Measurements from ENCODE around the gene MYD88.
"Not testable (repeated sequence)": the region's sequence is repeated elsewhere in the genome, so short reads cannot be mapped to it uniquely, and the experiment has no call there.

MYD88 gene

GRCh38 chr3:38147421-38147820 is 9.0 kb downstream of the MYD88 start:
- no peak for DNase-seq

GRCh38 chr3:38148311-38148882 is 9.9 kb downstream of the MYD88 start:
- no peak for DNase-seq

DNA sequence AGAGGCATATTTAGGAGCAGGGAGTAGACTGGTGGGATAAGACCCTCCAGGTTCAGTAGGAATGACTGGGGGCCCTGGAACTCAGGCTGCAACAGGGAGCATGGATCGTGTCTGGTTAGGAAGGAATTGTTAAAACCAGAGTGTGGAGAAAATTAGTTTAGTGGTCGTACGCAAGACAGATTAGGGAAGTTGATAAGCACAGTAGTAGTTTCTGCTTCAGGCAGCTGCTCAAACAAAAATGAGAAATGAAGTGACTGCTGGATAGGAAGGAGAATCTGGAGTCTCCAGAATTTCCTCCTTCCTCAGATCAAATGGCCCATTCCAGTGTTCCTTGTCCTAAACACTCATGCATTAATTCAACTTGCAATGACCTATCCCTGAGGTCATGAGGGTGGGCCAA is 11.2 kb downstream of the MYD88 start:
- no peak for DNase-seq

DNA sequence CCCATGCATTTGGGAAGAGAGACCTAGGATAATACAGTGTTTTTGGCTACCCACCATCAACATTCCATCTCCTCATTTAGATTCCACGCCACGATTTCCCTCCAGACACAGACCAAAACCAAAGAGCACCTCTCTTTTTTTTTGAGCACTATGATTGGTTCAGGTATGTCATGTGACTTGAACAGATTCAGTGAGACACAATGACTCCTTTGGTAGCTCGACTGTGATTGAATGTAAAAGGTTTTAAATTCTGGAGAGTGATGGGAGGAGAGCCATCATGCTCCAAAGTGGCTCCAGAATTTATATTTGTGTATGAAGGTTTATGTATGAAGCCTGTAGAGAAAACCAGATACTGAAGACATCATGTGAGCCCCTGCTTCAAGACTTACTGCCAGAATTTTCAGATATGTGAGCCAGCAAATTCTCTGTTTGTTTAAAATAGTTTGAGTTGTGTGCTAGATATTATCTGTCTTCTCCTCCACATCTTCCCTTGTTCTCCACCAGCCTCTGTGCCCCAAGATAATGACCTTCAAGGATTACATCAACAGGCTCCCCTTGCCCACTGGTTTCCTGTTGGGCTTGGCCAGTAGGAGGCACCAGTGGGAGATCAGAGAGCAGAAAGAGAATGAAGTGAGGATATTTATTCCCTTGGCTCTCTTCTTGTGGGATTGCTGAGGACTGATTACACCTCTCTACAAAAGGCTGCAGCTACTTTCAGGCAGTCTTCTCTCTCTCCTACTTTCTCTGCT is 12.5 kb downstream of the MYD88 start:
- DNase-seq: no peak

- DNase-seq: no peak
These were observed 13.3 kb downstream of the MYD88 start for GRCh38 chr3:38151667-38152265.

GRCh38 chr3:38152609-38153008 is 14.1 kb downstream of the MYD88 start:
- DNase-seq: no peak

GRCh38 chr3:38153221-38153620 is 14.8 kb downstream of the MYD88 start:
- DNase-seq: no peak

DNA sequence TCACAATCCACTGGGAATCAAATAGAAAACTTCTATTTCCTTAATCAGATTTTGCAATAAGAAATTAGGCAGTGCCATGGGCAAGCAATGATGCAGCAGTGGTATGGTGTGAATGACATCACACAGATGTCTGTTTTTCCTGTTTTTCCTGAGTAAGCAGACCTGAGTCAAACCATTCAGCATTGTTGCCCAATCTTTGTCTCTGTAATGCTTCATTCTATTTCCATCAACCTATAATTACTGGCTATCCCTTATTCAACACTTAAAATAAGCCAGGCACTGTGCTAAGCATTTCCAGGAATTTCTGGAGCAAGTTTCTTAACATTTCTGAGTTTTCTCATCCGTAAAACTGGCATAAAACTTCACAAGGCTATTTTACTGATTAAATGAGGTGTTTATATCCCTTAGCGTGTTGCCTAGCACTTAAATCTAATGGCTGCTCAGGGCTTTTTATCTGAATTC is 15.6 kb downstream of the MYD88 start:
- DNase-seq: no peak

GRCh38 chr3:38154625-38155255 is 16.3 kb downstream of the MYD88 start:
- DNase-seq: no peak

GRCh38 chr3:38155825-38156224 is 17.4 kb downstream of the MYD88 start:
- DNase-seq: no peak

GRCh38 chr3:38157117-38157516 is 18.7 kb downstream of the MYD88 start:
- DNase-seq: no peak

DNA sequence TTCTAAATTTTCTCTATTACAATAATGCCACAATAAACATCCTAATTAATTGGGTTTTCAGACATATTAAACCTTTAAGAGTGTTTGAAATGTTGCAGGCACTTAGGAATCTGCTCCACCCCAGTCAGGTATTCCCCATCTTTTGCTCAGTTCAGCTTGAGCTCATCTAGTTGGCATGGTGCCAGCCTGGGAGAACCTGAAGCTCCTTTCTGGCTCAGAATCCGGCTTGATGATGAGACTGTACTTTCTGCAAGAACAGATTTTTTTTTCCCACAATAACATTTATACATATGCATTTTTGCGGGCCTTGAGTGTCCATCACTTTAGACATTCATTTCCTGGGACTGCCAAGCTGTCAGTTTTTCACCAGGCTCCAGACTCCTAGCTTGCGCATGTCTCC is 19.1 kb downstream of the MYD88 start:
- peak; percentile 48 for DNase-seq

GRCh38 chr3:38158472-38158871 is 20.0 kb downstream of the MYD88 start:
- DNase-seq: no peak

DNA sequence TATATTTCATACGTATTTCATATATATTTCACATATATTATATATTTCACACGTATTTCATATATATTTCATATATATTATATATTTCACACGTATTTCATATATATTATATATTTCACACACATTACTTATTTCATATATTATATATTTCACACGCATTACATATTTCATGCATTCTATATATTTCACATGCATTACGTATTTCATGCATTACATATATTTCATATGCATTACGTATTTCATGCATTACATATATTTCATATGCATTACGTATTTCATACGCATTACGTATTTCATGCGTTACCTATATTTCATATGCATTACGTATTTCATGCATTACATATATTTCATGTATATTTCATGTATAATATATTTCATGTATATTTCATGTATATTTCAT is 22.2 kb downstream of the MYD88 start:
- DNase-seq: not testable (repeated sequence)

DNA sequence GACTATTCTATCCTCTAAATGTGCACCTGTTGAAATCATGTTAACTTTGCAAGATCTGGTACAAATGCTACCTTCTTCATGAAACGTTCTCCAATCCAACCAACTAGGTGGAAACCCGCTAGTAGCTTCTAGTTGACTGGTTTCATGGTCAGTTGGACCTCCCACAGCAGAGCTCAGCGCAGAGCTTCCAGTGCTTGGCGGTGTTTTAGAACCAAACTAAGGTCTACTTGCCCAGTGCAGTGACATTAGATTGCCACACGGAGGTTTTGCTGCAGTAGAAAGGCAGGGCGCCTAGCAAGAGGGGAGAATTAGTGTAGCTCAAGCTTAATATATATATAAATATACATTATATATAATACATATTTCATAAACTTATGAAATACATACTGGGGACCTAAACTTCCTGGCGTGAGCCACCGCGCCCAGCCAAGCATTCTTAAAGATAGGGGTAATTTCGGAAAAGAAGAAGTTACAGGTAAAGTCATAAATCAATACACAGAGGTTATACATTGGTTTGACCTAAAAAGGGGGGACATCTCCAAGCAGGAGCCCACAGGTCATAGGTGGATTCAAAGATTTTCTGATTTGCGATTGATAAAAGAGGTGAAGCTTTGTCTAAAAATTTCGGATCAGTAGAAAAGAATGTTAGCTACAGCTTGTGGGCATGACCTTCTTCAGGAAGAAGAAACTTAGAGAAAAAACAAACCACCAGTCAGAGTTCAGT is 24.8 kb downstream of the MYD88 start:
- no peak for DNase-seq

- DNase-seq: no peak
These were observed 25.6 kb downstream of the MYD88 start for GRCh38 chr3:38163841-38164642.

GRCh38 chr3:38164643-38164951 is 26.1 kb downstream of the MYD88 start:
- DNase-seq: no peak

- peak; percentile 100 for DNase-seq
These were observed 26.7 kb downstream of the MYD88 start, which contains the start of gene OXSR1 for GRCh38 chr3:38164952-38165721. TSS of gene OXSR1 (plus strand) at chr3:38165537. CDS start at chr3:38165877, 340 bp downstream.

DNA sequence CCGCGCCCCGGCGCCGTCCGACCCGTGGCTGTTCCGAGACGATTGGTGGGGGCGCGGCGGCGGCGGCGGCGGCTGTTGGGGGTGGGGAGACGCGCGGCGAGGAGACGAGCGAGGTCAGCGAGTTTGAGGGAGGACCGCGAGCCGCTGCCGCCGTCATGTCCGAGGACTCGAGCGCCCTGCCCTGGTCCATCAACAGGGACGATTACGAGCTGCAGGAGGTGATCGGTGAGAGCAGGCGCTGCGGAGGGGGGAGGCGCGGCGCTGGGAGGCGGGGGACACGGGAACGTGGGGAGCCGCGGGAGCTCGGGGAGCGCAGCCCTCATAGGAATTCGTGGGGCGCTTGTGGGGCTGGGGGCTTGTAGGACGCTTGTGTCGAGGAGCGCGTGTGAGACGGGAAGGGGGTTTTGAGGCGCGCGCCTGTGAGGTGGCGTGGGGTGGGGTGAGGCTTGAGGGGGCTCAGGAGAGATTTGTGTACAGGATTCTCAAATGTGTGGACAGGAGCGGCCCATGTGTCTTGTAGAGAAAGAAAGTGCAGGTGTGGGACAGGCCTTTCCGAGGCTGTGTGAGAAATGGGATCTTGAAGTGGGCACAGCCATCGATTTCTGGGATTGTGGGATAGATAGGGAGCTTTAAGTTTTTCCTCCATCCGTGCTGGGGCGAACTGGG is 27.4 kb downstream of the MYD88 start:
- DNase-seq: peak; percentile 55

DNA sequence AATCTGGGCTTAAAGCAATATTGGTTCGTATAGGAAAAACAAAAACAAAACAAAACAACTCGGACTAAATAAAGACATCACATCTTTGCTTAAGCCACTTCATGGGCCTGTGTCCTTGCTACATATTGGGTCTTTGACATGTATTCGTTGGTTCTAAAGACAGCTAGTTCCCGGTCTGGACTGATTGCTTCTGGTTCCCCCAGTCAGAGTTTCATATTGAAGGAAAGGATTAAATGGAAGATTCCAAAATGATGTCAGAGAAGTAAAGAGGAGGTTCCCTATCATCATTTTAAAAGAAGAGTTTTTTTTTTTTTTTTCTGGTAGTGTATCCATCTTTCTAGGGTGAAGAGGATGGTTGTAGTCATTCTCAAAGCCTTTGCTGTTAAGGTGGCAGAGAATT is 29.1 kb downstream of the MYD88 start:
- no peak for DNase-seq

All from NCI-H2029 (cell line).